GM13977 (cell line): Measurements from ENCODE around the gene IGSF21.

Experiments used
- DNase-seq: peaks from one replicate; pipeline ENCODE4 v3.0.0; 2012; ENCODE audit warnings: low spot score
- CTCF ChIP-seq: IDR thresholded peaks from 2 replicates; pipeline ENCODE4 v1.5.1; 2012; ENCODE audit warnings: mild to moderate bottlenecking, control low read depth; ENCODE audit not compliant: insufficient read depth; ENCODE audit errors: extremely low read depth, missing control alignments
- in situ Hi-C: fragments of 300-500 bp; cut with MboI; formaldehyde crosslinking; loops from one replicate; pipeline ENCODE4 v1.12.0; 2022; ENCODE audit warnings: low sequenced_read_pairs, low pct_unique_long_range_greater_than_20kb, mixed read lengths, inconsistent platforms; ENCODE audit not compliant: unreplicated experiment

The IGSF21 gene

GRCh38 chr1:18103788-18104421, 3.7 kb upstream of the IGSF21 start:
- no peak for TF ChIP-seq CTCF
- in situ Hi-C loops: no loop called here

GRCh38 chr1:18104546-18105100, 3.0 kb upstream of the IGSF21 start:
- no peak for TF ChIP-seq CTCF
- no peak for DNase-seq
- in situ Hi-C loops: no loop called here

More at GRCh38 chr1:18103788-18104421, 3.7 kb upstream of the IGSF21 start:
- DNase-seq: no peak

- no peak for DNase-seq
- no peak for TF ChIP-seq CTCF
- in situ Hi-C loops: no loop called here
Measured at GRCh38 chr1:18105196-18105595, 2.4 kb upstream of the IGSF21 start.

- in situ Hi-C loops: no loop called here
- DNase-seq: peak; percentile 25
- no peak for TF ChIP-seq CTCF
Measured at GRCh38 chr1:18108299-18109057, 880 bp downstream of the IGSF21 start.

GRCh38 chr1:18109058-18109755, 1.6 kb downstream of the IGSF21 start:
- no peak for TF ChIP-seq CTCF
- DNase-seq: no peak
- in situ Hi-C loops: no loop called here

- peak; percentile 49 for DNase-seq
- in situ Hi-C loops: no loop called here
- TF ChIP-seq CTCF: peak; percentile 28
Measured at GRCh38 chr1:18109756-18110597, 2.4 kb downstream of the IGSF21 start.
